GM21390 (cell line): ENCODE data around the gene USF3.

Experiments
- ATAC-seq: cut with Tn5 transposase; IDR thresholded peaks from one replicate; pipeline ENCODE4 v1.9.1; 2021; ENCODE audit not compliant: unreplicated experiment

Gene USF3

GRCh38 chr3:113614402-113614801 lies 82.0 kb downstream of the USF3 start:
- no peak for ATAC-seq

GRCh38 chr3:113607219-113607596 lies 89.2 kb downstream of the USF3 start:
- ATAC-seq, result no peak

GRCh38 chr3:113606539-113607218 lies 89.8 kb downstream of the USF3 start:
- ATAC-seq, result peak; percentile 99

- ATAC-seq, result no peak
Measured at GRCh38 chr3:113602836-113603235, 93.6 kb downstream of the USF3 start.

- no peak for ATAC-seq
Measured at GRCh38 chr3:113602256-113602655, 94.2 kb downstream of the USF3 start.

GRCh38 chr3:113601240-113601639 lies 95.2 kb downstream of the USF3 start:
- no peak for ATAC-seq

- ATAC-seq, result no peak
Measured at GRCh38 chr3:113600418-113601182, 95.8 kb downstream of the USF3 start.
